Measurements from ENCODE around the gene TUBGCP5. TPM values are rescaled to one million over a fixed set of nuclear protein-coding genes. Genes with fewer than 3 reads are reported as not detected.

Gene TUBGCP5
- total and polyA plus RNA-seq, 2 donors (not counting 3 experiments of a cell fraction or from before 2014, with no cell fraction given) = 6.7 to 18.6 TPM

DNA sequence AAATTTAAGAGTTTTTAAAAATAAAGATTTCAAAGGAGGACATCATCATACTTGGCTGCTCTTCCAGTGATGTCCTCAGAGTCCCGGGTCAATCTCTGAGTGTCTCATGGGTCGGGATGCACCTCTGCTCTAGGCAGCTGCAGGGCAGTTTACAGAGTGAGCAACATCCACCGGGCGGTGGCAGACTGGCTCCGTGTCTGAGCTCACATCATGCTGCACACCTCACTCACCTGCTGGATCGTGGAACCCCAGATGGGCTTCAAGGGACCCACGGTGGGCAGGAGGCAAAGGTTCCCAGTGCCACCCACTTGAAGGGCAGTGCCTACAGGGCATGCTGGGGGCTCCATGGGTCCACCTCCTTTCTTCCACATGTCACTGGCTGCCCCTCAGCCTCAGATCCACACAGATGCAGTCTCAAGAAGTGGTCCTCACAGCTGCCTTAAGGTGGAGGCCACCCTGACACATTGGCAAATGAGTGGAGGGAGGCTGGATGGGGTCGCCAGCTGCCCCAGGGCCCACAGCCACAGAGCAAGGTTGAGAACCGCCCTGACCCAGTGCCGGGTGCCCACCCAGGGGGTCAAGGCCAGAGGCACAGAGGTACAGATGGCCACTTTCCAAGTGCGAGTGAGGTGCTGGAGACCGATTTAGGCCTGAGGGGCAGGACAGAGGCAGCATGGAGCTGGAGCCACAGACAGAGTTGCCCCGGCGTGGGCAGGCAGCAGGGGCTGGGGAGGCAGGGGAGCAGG is 84.4 kb downstream of the TUBGCP5 start:
- CTCF ChIA-PET = interaction anchor here (1.2 kb wide), 1 partner anchor 25 kb away, joined by 3 read pairs; the partner anchor contains the start of gene CYFIP1
- Histone ChIP-seq H3K79me2 (ENCODE audit: control insufficient read depth, insufficient read depth, low read length) (peaks cover 86% of the 10 kb centered on the region), H3K27ac (ENCODE audit: insufficient read depth, low read depth, low read length) (no peak overlapping the region), H3K9me1 (replicated peaks; ENCODE audit: control insufficient read depth, extremely low read depth, insufficient read depth, low read length) (no peaks in the 10 kb centered on the region), H3K9me3 (replicated peaks; ENCODE audit: control insufficient read depth, insufficient read depth, low read length) (no peaks in the 10 kb centered on the region), H3K4me2 (ENCODE audit: insufficient read depth, low read length) (no peak overlapping the region), H3K9ac (replicated peaks; ENCODE audit: extremely low read depth, insufficient read depth, low read length) (no peak overlapping the region), H3K36me3 (ENCODE audit: control insufficient read depth in 2 of 2, extremely low read depth in 1 of 2, insufficient read depth in 2 of 2, low read length in 2 of 2) (no peaks in the 10 kb centered on the region), H3K4me3 (replicated peaks in 1 of 3; ENCODE audit: insufficient read depth in 1 of 3, low read depth in 1 of 3, low read length in 3 of 3) (no peak overlapping the region), H2AFZ (ENCODE audit: low read depth, low read length) (no peak overlapping the region), H4K20me1 (replicated peaks; ENCODE audit: control insufficient read depth, extremely low read depth, insufficient read depth, low read length) (peaks cover 3% of the 10 kb centered on the region), H3K4me1 (ENCODE audit: control insufficient read depth, extremely low read depth, insufficient read depth, low read length) (peaks cover 8% of the 10 kb centered on the region), H3K27me3 (ENCODE audit: control insufficient read depth in 2 of 2, insufficient read depth in 2 of 2, low read length in 2 of 2) (no peaks in the 10 kb centered on the region)
- POLR2A ChIA-PET = no interaction called here
- TF ChIP-seq FOS (IDR thresholded peaks at IDR 0.05; ENCODE audit: borderline replicate concordance, insufficient read depth, low read length) (no peak), EZH2 (IDR thresholded peaks at IDR 0.05; ENCODE audit: borderline replicate concordance, low read depth, low read length, severe bottlenecking) (no peak), MYC (IDR thresholded peaks at IDR 0.05; ENCODE audit: low read depth, low read length) (no peak), POLR2AphosphoS5 (IDR thresholded peaks at IDR 0.05; ENCODE audit: insufficient read depth, low read depth, low read length) (no peak), POLR2A (IDR thresholded peaks at IDR 0.05; ENCODE audit: low read depth, low read length) (no peak), GATA2 (IDR thresholded peaks at IDR 0.05; ENCODE audit: insufficient read depth, insufficient read length, low read depth, low read length) (no peak), JUN (IDR thresholded peaks at IDR 0.05; ENCODE audit: borderline replicate concordance, insufficient read depth, insufficient read length, low read depth) (no peak)
- TF ChIP-seq, protein P1, sequence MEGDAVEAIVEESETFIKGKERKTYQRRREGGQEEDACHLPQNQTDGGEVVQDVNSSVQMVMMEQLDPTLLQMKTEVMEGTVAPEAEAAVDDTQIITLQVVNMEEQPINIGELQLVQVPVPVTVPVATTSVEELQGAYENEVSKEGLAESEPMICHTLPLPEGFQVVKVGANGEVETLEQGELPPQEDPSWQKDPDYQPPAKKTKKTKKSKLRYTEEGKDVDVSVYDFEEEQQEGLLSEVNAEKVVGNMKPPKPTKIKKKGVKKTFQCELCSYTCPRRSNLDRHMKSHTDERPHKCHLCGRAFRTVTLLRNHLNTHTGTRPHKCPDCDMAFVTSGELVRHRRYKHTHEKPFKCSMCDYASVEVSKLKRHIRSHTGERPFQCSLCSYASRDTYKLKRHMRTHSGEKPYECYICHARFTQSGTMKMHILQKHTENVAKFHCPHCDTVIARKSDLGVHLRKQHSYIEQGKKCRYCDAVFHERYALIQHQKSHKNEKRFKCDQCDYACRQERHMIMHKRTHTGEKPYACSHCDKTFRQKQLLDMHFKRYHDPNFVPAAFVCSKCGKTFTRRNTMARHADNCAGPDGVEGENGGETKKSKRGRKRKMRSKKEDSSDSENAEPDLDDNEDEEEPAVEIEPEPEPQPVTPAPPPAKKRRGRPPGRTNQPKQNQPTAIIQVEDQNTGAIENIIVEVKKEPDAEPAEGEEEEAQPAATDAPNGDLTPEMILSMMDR (IDR thresholded peaks at IDR 0.05; ENCODE audit: extremely low read depth in 1 of 2, insufficient read depth in 1 of 2, low read depth in 1 of 2, low read length in 2 of 2) = no peak
- TF ChIP-seq, protein P2, sequence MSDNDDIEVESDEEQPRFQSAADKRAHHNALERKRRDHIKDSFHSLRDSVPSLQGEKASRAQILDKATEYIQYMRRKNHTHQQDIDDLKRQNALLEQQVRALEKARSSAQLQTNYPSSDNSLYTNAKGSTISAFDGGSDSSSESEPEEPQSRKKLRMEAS (IDR thresholded peaks at IDR 0.05; ENCODE audit: insufficient read depth, insufficient read length) = no peak
- DNase-seq (ENCODE audit: low read depth, low spot score) (no peak), FAIRE-seq (no peak)
- intact Hi-C loops (cut with micrococcal nuclease) = no loop called here
- no TSS peak for BruUV-seq (replicated peaks)
- dilution Hi-C loops (cut with MboI; ENCODE audit: extremely low pct_ligation_motif_present, low sequenced_read_pairs) = no loop called here
